ENCODE results near the gene ARHGAP21. TPM values are rescaled to one million over a fixed set of nuclear protein-coding genes. Genes with fewer than 3 reads are reported as not detected.

The ARHGAP21 gene
- total and polyA plus RNA-seq, 9 of the 15 experiments (the other 6 are each of a cell fraction or from before 2014, with no cell fraction given), result 13.6 to 145 (median 60.8) TPM

DNA sequence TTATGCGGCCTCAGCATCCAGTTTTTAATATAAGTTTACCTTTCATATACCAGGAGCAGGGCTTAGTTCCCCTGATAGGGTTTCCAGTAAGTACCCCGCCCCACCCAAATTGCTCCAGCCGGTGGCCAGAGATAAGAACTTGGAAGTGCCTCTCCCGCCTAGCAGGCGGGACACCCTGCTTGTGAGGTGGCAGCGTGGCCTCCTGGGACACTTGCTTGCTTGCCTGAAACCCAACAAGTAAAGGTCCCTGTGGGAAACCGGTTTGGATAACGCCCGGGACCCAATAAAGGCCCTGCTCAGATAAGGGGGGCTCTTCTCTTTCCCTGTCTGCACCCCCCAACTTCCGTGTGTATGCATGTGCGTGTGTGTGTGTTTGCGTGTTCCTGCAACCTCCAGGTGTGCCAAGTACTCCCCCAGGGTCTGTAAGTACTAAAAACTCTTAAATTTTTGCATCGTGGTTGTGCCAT is 154.3 kb downstream of the ARHGAP21 start (continued):
- TF ChIP-seq, protein P1, sequence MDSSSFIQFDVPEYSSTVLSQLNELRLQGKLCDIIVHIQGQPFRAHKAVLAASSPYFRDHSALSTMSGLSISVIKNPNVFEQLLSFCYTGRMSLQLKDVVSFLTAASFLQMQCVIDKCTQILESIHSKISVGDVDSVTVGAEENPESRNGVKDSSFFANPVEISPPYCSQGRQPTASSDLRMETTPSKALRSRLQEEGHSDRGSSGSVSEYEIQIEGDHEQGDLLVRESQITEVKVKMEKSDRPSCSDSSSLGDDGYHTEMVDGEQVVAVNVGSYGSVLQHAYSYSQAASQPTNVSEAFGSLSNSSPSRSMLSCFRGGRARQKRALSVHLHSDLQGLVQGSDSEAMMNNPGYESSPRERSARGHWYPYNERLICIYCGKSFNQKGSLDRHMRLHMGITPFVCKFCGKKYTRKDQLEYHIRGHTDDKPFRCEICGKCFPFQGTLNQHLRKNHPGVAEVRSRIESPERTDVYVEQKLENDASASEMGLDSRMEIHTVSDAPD (CRISPR knock-in tag; IDR thresholded peaks at IDR 0.05), result no peak
- TF ChIP-seq KLF1 (tag; IDR thresholded peaks at IDR 0.05) (peak; percentile 98), MTA3 (IDR thresholded peaks at IDR 0.05; ENCODE audit: borderline replicate concordance) (no peak; the same call in none of the 2 replicates), TARDBP (IDR thresholded peaks at IDR 0.05) (0 out of 2 replicates have a peak, but pooled peaks have one; percentile 26), RBFOX2 (IDR thresholded peaks at IDR 0.05; ENCODE audit: low read depth, low read length) (peak; percentile 76), SP1 (CRISPR knock-in tag; IDR thresholded peaks at IDR 0.05) (no peak), ZC3H8 (IDR thresholded peaks at IDR 0.05) (no peak), HNRNPLL (IDR thresholded peaks at IDR 0.05; ENCODE audit: low read depth, low read length, poor library complexity, severe bottlenecking) (no peak), BHLHE40 (IDR thresholded peaks at IDR 0.05; ENCODE audit: low read length) (peak; percentile 29), ARHGAP35 (IDR thresholded peaks at IDR 0.05; ENCODE audit: partially characterized antibody) (no peak), ATF2 (CRISPR knock-in tag; IDR thresholded peaks at IDR 0.05) (no peak), ESRRA (IDR thresholded peaks at IDR 0.05; ENCODE audit: borderline replicate concordance, low read depth) (no peak), LCOR (CRISPR knock-in tag; IDR thresholded peaks at IDR 0.05) (0 out of 2 replicates have a peak, but pooled peaks have one; percentile 59), ZNF280A (IDR thresholded peaks at IDR 0.05; ENCODE audit: low read depth, partially characterized antibody) (no peak), MEF2D (tag; conservative IDR thresholded peaks at IDR 0.05; ENCODE audit: low read depth) (no peak), MCM7 (IDR thresholded peaks at IDR 0.05) (no peak), XRCC4 (IDR thresholded peaks at IDR 0.05; ENCODE audit: extremely low read depth, insufficient read depth, insufficient read length) (no peak), ZNF592 (IDR thresholded peaks at IDR 0.05) (peak; percentile 88), ZNF282 (CRISPR knock-in tag; IDR thresholded peaks at IDR 0.05) (no peak), TEAD1 (CRISPR knock-in tag; IDR thresholded peaks at IDR 0.05) (no peak), ID3 (CRISPR knock-in tag; IDR thresholded peaks at IDR 0.05) (no peak), ID3 (tag; IDR thresholded peaks at IDR 0.05) (peak; percentile 45; the same call in 1 of the 2 replicates)
